Ectodermal cell (in vitro differentiated cells): ENCODE results near the gene UBE2S.
"Not testable (repeated sequence)": the region's sequence is repeated elsewhere in the genome, so short reads cannot be mapped to it uniquely, and the experiment has no call there.

Experiments
- H3K27ac ChIP-seq: 2 replicates; pipeline ENCODE4 v1.7.0; 2013; ENCODE audit warnings: mild to moderate bottlenecking, low read depth, low read length; ENCODE audit not compliant: insufficient read depth, poor library complexity, severe bottlenecking
- H3K27me3 ChIP-seq: 2 replicates; pipeline ENCODE4 v1.7.0; 2013; ENCODE audit warnings: mild to moderate bottlenecking, low read length; ENCODE audit not compliant: insufficient read depth, control insufficient read depth, poor library complexity, severe bottlenecking
- H3K36me3 ChIP-seq: one replicate; pipeline ENCODE4 v1.7.0; 2013; ENCODE audit warnings: low read length; ENCODE audit not compliant: control insufficient read depth, insufficient read depth
- H3K4me1 ChIP-seq: one replicate; pipeline ENCODE4 v1.7.0; 2013; ENCODE audit warnings: low read length; ENCODE audit not compliant: control insufficient read depth, insufficient read depth
- H3K4me3 ChIP-seq: 2 replicates; pipeline ENCODE4 v1.7.0; 2013; ENCODE audit warnings: low read depth, low read length, control low read depth; ENCODE audit not compliant: insufficient read depth
- H3K9me3 ChIP-seq: 2 replicates; pipeline ENCODE4 v1.7.0; 2013; ENCODE audit warnings: mild to moderate bottlenecking, low read length, moderate library complexity; ENCODE audit not compliant: control insufficient read depth
- WGBS, 2 experiments: methylation state at CpG; one replicate each; pipeline ENCODE4 v1.1.7; 2013; ENCODE audit warnings: missing lambda C conversion rate in 2 of 2; 5-methylcytosine and 5-hydroxymethylcytosine counted together

Gene UBE2S

GRCh38 chr19:55406826-55407549 lies 600 bp downstream of the UBE2S start:
- Histone ChIP-seq H3K4me3 (peak overlapping the region; percentile 96), H3K9me3 (no peaks in the 10 kb centered on the region)
- 12 to 13% methylated on average over 35 of the region's 35 CpGs for WGBS, 2 experiments

GRCh38 chr19:55406091-55406825 lies 1.3 kb downstream of the UBE2S start:
- Histone ChIP-seq H3K4me3 (peak overlapping the region; percentile 96), H3K9me3 (no peaks in the 10 kb centered on the region), H3K4me1 (peaks cover 18% of the 10 kb centered on the region), H3K27ac (no peak overlapping the region), H3K36me3 (peaks cover 34% of the 10 kb centered on the region), H3K27me3 (no peaks in the 10 kb centered on the region)
- 84 to 85% methylated on average over 14 of the region's 14 CpGs for WGBS, 2 experiments

More at GRCh38 chr19:55406826-55407549, 600 bp downstream of the UBE2S start:
- H3K27me3 ChIP-seq = no peaks in the 10 kb centered on the region
- H3K27ac ChIP-seq = peak overlapping the region; percentile 98
- H3K36me3 ChIP-seq = peaks cover 29% of the 10 kb centered on the region
- H3K4me1 ChIP-seq = peaks cover 18% of the 10 kb centered on the region

DNA sequence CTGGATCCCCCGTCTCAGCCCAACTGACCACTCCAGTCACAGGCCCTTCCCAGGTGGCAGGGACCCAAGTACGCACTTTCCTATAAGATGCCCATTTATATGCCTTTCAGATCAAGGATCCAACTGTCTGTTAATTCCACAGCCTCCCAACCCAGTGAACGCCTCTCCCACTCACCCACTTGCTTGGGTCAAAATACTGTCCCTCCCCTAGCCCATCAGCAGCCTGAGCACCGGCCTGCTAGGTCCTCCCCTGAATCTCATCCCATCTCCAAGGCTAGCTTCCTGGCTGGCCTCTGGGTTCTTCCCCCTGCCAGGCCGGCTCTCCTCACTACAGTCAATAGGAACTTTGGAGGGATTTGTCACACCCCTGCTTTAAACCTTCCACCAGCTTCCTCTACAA lies 1.9 kb downstream of the UBE2S start:
- 90 to 92% methylated on average over 5 of the region's 5 CpGs for WGBS, 2 experiments
- H3K27me3 ChIP-seq = no peaks in the 10 kb centered on the region
- H3K36me3 ChIP-seq = peaks cover 34% of the 10 kb centered on the region
- H3K4me3 ChIP-seq = peak overlapping the region; percentile 96
- H3K4me1 ChIP-seq = peaks cover 18% of the 10 kb centered on the region
- H3K27ac ChIP-seq = no peak overlapping the region
- no peaks in the 10 kb centered on the region for H3K9me3 ChIP-seq

GRCh38 chr19:55402509-55402908 lies 5.1 kb downstream of the UBE2S start:
- Histone ChIP-seq H3K4me3 (no peak overlapping the region), H3K4me1 (peaks cover 22% of the 10 kb centered on the region), H3K9me3 (no peaks in the 10 kb centered on the region), H3K27me3 (no peaks in the 10 kb centered on the region), H3K27ac (no peak overlapping the region), H3K36me3 (peaks cover 37% of the 10 kb centered on the region)
- 97 to 100% methylated on average over 1 to 2 of the region's 2 CpGs for WGBS, 2 experiments

- not testable (repeated sequence) for H3K27ac ChIP-seq, H3K4me3 ChIP-seq
- WGBS, 2 experiments = 91 to 96% methylated on average over 16 to 21 of the region's 28 CpGs
These were observed 6.2 kb downstream of the UBE2S start for GRCh38 chr19:55401390-55401789.

GRCh38 chr19:55400281-55401087 lies 7.1 kb downstream of the UBE2S start:
- H3K27me3 ChIP-seq = no peaks in the 10 kb centered on the region
- H3K27ac ChIP-seq = no peak overlapping the region
- peaks cover 7% of the 10 kb centered on the region for H3K4me1 ChIP-seq
- H3K36me3 ChIP-seq = peaks cover 27% of the 10 kb centered on the region
- no peak overlapping the region for H3K4me3 ChIP-seq
- 94 to 95% methylated on average over 14 of the region's 14 CpGs for WGBS, 2 experiments
- no peaks in the 10 kb centered on the region for H3K9me3 ChIP-seq

More at GRCh38 chr19:55401390-55401789, 6.2 kb downstream of the UBE2S start:
- Histone ChIP-seq H3K36me3 (peaks cover 36% of the 10 kb centered on the region), H3K4me1 (peaks cover 16% of the 10 kb centered on the region)
- not testable (repeated sequence) for H3K27me3 ChIP-seq, H3K9me3 ChIP-seq

GRCh38 chr19:55398200-55398925 lies 9.2 kb downstream of the UBE2S start:
- Histone ChIP-seq H3K9me3 (no peaks in the 10 kb centered on the region), H3K27ac (no peak overlapping the region), H3K27me3 (no peaks in the 10 kb centered on the region), H3K36me3 (peaks cover 20% of the 10 kb centered on the region), H3K4me3 (no peak overlapping the region), H3K4me1 (peaks cover 4% of the 10 kb centered on the region)
- 91 to 95% methylated on average over 12 of the region's 12 CpGs for WGBS, 2 experiments

GRCh38 chr19:55392820-55393761 lies 14.5 kb downstream of the UBE2S start:
- no peak overlapping the region for H3K4me3 ChIP-seq
- no peak overlapping the region for H3K27ac ChIP-seq
- peaks cover 30% of the 10 kb centered on the region for H3K4me1 ChIP-seq
- H3K9me3 ChIP-seq = no peaks in the 10 kb centered on the region
- peaks cover 20% of the 10 kb centered on the region for H3K36me3 ChIP-seq
- H3K27me3 ChIP-seq = no peaks in the 10 kb centered on the region
- WGBS, 2 experiments = 28% methylated on average over 18 of the region's 18 CpGs
